AG04450 (cell line): ENCODE results near the gene SCAP. TPM values are rescaled to one million over a fixed set of nuclear protein-coding genes. Genes with fewer than 3 reads are reported as not detected.

Source experiments
- CTCF ChIA-PET: fragments of 300-600, 350-600 bp; formaldehyde crosslinking; extraction: SDS; loops from one replicate; lab custom pipeline; 2022; ENCODE audit warnings: antibody characterized with exemption, inconsistent platforms; lab: Charles Lee
- POLR2A ChIA-PET: fragments of 350-600 bp; formaldehyde crosslinking; extraction: SDS; loops from one replicate; lab custom pipeline; 2021; ENCODE audit warnings: antibody characterized with exemption, inconsistent platforms; lab: Yijun Ruan, JAX
- DNase-seq: peaks from one replicate; pipeline ENCODE4 v3.0.0-alpha.2; 2011; ENCODE audit warnings: low read depth, low spot score
- H3K27ac ChIP-seq: one replicate; pipeline ENCODE4 v1.5.1; 2012; ENCODE audit warnings: low read depth, low read length, control low read depth
- H3K27me3 ChIP-seq: one replicate; pipeline ENCODE4 v1.6.0; 2012; ENCODE audit warnings: low read length; ENCODE audit not compliant: control insufficient read depth, insufficient read depth
- H3K4me3 ChIP-seq: 2 replicates; pipeline ENCODE4 v1.5.1; 2011; ENCODE audit warnings: mild to moderate bottlenecking, low read depth, low read length, control low read depth
- H3K9me3 ChIP-seq: 2 replicates; pipeline ENCODE4 v1.5.1; 2012; ENCODE audit warnings: low read length; ENCODE audit not compliant: control insufficient read depth, insufficient read depth
- CTCF ChIP-seq: IDR thresholded peaks from 2 replicates; pipeline ENCODE4 v1.5.1; 2011; ENCODE audit warnings: low read depth, low read length, control low read depth, inconsistent platforms
- polyA plus RNA-seq: library from polyadenylated mRNA; depleted of rRNA; stranded (reverse); fragments of >200 nt; gene quantifications from 2 replicates; pipeline ENCODE4 v1.2.3, GENCODE V29; 2011

Gene SCAP
- polyA plus RNA-seq, 1 experiment: 17.0 TPM

- no peaks in the 10 kb centered on the region for H3K9me3 ChIP-seq
- POLR2A ChIA-PET: no interaction called here
- no peaks in the 10 kb centered on the region for H3K27me3 ChIP-seq
- CTCF ChIA-PET: interaction anchor here (0.6 kb wide), 1 partner anchor 26 kb away, joined by 3 read pairs; no protein-coding TSS in a partner anchor
- no peak overlapping the region for H3K4me3 ChIP-seq
- no peak for TF ChIP-seq CTCF
- DNase-seq: no peak
- H3K27ac ChIP-seq: no peak overlapping the region
Observed at GRCh38 chr3:47495886-47496285, 20.1 kb upstream of the SCAP start.

GRCh38 chr3:47495111-47495510, 19.4 kb upstream of the SCAP start:
- no peaks in the 10 kb centered on the region for H3K27me3 ChIP-seq
- DNase-seq: no peak
- CTCF ChIA-PET: no interaction called here
- no peak overlapping the region for H3K27ac ChIP-seq
- H3K9me3 ChIP-seq: no peaks in the 10 kb centered on the region
- POLR2A ChIA-PET: no interaction called here
- no peak overlapping the region for H3K4me3 ChIP-seq
- TF ChIP-seq CTCF: no peak

- Histone ChIP-seq H3K27me3 (no peaks in the 10 kb centered on the region), H3K27ac (no peak overlapping the region), H3K4me3 (no peak overlapping the region), H3K9me3 (no peaks in the 10 kb centered on the region)
- no peak for DNase-seq
- TF ChIP-seq CTCF: no peak
- POLR2A ChIA-PET: no interaction called here
- CTCF ChIA-PET: no interaction called here
Observed at GRCh38 chr3:47491777-47492176, 16.0 kb upstream of the SCAP start.

- no peaks in the 10 kb centered on the region for H3K9me3 ChIP-seq
- H3K27me3 ChIP-seq: no peaks in the 10 kb centered on the region
- TF ChIP-seq CTCF: no peak
- CTCF ChIA-PET: no interaction called here
- no peak for DNase-seq
- POLR2A ChIA-PET: no interaction called here
- H3K4me3 ChIP-seq: no peak overlapping the region
- no peak overlapping the region for H3K27ac ChIP-seq
Observed at GRCh38 chr3:47491186-47491585, 15.4 kb upstream of the SCAP start.

- Histone ChIP-seq H3K9me3 (no peaks in the 10 kb centered on the region), H3K27me3 (no peaks in the 10 kb centered on the region), H3K27ac (no peak overlapping the region), H3K4me3 (no peak overlapping the region)
- no peak for DNase-seq
- no peak for TF ChIP-seq CTCF
- CTCF ChIA-PET: no interaction called here
- POLR2A ChIA-PET: no interaction called here
Observed at GRCh38 chr3:47487265-47487664, 11.5 kb upstream of the SCAP start.
